ENCODE measurements around the gene SORD.
"Not testable (repeated sequence)": the region's sequence is repeated elsewhere in the genome, so short reads cannot be mapped to it uniquely, and the experiment has no call there.

Gene SORD

GRCh38 chr15:45024649-45025048 lies 1.7 kb downstream of the SORD start:
- DNase-seq (ENCODE audit: low read depth, low spot score), result not testable (repeated sequence)

DNA sequence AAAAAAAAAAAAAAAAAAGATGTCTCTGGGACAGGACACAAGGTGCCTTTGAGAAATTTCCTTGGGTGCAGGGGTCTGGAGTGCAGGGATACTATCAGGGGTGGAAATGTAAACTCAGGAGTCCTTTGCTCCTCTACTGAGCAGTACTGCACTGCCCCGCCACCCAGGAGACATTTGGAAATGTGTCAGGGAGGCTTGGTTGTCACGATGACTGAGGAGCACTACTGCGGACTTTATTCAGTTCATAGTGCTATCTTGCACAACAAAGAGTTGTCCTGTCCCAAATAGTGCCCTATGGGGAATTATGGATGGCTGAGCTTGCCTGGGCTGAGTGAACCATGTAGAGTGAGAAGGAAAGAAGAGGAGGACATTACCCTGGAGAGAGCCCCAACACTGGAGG lies 2.6 kb downstream of the SORD start:
- not testable (repeated sequence) for DNase-seq (ENCODE audit: low read depth, low spot score)

GRCh38 chr15:45026651-45027190 lies 3.7 kb downstream of the SORD start:
- no peak for DNase-seq (ENCODE audit: low read depth, low spot score)

DNA sequence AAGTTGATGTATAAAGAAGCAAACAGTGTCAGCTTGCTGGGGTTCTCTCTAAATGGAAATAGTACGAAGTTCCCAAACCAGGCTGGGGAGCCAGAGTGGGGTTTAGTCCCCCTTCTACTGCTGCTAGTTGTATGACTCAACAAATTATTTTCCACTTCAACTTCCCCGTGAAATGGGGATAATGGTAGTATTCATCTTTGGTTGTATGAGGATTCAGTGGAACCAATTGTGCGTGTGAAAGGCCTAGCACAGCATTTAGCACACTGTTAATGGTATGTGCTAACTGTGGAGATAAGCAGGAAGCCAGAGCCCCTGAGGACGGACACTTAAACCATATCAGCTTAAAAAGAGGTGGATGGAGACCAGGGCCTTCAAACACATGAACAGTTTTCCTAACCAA lies 4.2 kb downstream of the SORD start:
- DNase-seq (ENCODE audit: low read depth, low spot score), result no peak

DNA sequence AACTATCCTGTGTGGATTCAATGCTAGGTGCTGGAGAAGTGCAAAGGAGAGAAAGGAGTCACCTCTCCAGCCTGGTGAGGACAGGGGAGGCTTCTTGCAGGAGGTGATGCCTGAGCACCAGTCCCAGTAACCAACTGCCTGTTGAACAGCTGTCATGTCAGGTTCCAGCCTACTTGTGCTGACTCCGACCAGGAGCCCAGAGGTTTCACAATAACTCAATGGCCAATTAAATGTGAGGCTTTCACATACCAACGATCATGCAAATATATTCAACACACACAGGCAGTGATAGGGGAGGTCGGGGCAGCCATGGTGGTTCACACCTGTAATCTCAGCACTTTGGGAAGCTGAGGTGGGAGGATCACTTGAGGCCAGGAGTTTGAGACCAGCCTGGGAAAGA lies 7.7 kb downstream of the SORD start:
- DNase-seq (ENCODE audit: low read depth, low spot score), result no peak

- not testable (repeated sequence) for DNase-seq (ENCODE audit: low read depth, low spot score)
Measured at GRCh38 chr15:45031522-45032028, 8.6 kb downstream of the SORD start.

DNA sequence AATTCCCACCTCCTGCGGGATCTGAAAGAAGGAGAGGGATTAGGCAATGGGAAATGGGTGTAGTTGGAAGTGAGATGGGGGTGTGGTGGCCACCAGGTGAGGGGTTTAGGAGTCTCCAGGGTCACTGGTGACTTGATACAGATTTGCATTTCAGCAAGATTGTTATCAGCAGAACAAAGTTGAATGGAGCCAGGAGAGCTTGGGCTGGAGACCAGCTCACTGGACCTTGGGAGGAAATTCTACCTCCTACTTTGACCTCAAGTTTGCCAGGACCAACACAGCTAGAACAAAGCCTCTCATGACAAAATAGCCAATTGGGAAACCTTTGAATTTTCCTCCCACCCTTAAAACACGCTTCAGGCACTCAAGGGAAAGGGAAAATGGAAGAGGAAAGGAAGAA lies 9.5 kb downstream of the SORD start:
- DNase-seq (ENCODE audit: low read depth, low spot score), result not testable (repeated sequence)

DNA sequence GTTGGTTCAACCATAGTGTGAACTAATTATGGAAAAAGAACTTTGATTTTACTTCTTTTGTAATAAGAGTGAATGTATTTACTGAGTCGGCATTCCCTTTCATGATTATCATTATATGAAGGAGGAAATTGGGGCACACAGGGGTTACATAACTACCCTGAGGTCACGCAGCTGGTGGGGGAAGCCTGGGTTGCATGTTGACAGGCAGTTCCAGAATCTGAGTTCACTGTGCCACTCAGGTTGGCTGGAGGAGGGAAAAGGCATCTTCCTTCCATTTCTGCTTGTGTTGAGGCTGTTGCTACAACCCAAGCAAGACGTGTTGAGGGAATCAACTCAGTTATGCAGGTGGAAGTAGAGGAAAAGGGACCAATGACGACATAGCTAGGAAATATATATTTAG lies 11.1 kb downstream of the SORD start:
- DNase-seq (ENCODE audit: low read depth, low spot score), result not testable (repeated sequence)

DNA sequence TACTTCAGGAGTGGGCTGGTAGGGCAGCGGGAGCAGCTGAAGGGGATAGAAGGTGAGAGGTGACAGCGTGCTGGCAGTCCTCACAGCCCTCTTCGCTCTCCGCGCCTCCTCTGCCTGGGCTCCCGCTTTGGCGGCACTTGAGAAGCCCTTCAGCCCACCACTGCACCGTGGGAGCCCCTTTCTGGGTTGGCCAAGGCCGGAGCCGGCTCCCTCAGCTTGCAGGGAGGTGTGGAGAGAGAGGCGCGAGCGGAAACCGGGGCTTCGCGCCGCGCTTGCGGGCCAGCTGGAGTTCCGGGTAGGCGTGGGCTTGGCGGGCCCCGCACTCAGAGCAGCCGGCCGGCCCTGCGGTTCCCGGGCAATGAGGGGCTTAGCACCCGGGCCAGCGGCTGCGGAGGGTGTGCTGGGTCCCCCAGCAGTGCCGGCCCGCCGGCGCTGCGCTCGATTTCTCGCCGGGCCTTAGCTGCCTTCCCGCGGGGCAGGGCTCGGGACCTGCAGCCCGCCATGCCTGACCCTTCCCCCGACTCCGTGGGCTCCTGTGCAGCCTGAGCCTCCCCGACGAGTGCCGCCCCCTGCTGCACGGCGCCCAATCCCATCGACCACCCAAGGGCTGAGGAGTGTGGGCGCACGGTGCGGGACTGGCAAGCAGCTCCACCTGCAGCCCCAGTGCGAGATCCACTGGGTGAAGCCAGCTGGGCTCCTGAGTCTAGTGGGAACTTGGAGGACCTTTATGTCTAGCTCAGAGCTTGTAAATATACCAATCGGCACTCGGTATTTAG lies 11.8 kb downstream of the SORD start:
- DNase-seq (ENCODE audit: low read depth, low spot score), result not testable (repeated sequence)

DNA sequence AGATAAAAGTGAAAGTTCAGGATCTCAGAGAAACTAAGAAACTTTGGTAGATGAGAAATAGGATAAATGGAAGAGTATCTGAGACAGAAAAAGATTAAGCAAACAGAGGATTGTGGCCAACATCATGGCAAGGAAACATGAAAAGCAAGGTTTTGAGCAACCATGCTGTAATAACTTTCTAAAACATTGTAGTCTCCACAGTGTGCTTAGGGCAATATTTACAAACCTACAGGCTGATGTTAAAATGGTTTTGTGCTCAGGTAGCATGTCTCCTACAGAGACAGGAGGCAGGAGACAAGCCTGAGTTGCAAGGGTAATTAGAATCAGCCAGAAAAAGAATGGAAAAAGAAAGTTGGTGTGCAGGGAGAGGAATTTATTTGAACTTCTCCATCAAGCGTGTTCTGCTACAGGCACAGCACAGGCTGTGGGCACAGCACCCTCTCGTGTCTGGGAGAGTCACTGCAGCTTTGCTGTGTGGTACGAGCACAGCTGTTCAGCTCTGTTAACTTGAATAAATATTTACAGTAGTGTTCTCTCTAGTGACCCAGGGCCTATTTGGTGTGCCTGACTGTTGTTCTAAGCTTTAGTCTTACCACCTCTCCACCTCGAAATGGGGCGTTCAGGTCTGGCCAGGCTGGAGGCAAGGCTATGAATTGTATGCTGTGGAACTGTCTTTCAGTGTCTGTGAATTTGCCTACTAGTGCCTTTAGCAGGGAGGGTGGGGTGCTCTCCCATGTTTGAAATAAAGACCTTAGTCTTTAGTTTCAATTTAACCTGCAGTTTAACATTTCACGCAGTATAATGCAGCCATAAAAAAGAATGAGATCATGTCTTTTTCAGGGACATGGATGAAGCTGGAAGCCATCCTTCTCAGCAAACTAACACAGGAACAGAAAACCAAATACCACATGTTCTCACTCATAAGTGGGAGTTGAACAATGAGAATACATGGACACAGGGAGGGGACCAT lies 14.1 kb downstream of the SORD start:
- DNase-seq (ENCODE audit: low read depth, low spot score), result peak; percentile 63

- DNase-seq (ENCODE audit: low read depth, low spot score), result no peak
Measured at GRCh38 chr15:45037936-45038335, 14.9 kb downstream of the SORD start.

DNA sequence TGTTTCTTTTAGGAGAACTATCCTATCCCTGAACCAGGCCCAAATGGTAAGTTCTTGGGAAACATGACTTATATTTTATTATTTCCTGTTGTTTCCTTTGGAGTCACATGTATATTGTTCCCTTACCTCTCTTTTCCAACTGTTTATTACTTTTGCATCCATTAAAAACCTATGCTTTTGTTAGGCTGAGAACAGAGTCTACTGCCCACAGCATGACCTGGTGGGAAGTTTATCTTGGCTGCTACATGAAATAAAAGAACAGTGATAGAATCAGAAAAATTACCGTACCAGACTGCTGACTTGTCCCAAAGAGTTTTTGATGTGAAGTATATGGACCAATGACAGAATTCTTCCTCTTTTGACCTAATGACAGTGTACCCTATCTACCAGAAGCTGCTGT lies 17.4 kb downstream of the SORD start:
- not testable (repeated sequence) for DNase-seq (ENCODE audit: low read depth, low spot score)

GRCh38 chr15:45041538-45041937 lies 18.5 kb downstream of the SORD start:
- not testable (repeated sequence) for DNase-seq (ENCODE audit: low read depth, low spot score)

DNA sequence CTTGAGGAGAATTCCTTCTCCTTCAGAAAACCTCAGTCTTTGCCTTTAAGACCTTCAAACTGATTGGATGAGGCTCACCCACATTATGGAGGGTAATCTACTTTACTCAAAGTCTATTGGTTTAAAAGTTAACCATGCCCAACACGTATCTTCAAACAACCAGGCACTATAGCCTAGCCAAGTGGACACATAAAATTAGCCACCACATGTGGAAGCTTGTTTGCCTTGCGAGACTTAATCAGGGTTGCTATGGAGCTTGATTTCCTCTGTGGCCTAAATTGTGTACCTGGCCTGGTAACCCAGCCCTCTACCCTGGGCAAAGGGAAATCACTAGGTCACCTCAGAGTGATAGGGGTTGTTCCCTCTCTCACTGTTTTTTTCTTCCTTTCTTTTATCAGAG lies 19.9 kb downstream of the SORD start:
- DNase-seq (ENCODE audit: low read depth, low spot score), result not testable (repeated sequence)

DNA sequence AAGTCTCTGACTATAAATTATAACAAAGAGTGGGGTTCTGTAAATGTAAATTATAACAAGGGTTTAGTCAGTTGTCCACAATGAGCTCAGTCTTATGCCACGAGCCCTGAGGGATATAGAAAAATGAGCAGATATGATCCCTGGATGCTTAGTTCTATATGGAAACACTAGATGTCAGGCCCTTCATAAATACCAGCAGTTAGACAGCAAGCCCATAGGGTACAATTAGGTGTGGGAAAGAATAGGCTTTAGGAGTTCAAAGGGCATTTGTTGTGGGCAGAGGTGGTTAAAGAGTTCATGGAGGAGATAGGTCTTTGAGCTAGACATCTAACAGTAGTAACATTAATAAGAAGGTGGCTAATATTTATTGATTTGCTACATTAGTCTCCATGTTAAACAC lies 21.3 kb downstream of the SORD start:
- DNase-seq (ENCODE audit: low read depth, low spot score), result not testable (repeated sequence)

- DNase-seq (ENCODE audit: low read depth, low spot score), result not testable (repeated sequence)
Measured at GRCh38 chr15:45048449-45048793, 25.4 kb downstream of the SORD start.

DNA sequence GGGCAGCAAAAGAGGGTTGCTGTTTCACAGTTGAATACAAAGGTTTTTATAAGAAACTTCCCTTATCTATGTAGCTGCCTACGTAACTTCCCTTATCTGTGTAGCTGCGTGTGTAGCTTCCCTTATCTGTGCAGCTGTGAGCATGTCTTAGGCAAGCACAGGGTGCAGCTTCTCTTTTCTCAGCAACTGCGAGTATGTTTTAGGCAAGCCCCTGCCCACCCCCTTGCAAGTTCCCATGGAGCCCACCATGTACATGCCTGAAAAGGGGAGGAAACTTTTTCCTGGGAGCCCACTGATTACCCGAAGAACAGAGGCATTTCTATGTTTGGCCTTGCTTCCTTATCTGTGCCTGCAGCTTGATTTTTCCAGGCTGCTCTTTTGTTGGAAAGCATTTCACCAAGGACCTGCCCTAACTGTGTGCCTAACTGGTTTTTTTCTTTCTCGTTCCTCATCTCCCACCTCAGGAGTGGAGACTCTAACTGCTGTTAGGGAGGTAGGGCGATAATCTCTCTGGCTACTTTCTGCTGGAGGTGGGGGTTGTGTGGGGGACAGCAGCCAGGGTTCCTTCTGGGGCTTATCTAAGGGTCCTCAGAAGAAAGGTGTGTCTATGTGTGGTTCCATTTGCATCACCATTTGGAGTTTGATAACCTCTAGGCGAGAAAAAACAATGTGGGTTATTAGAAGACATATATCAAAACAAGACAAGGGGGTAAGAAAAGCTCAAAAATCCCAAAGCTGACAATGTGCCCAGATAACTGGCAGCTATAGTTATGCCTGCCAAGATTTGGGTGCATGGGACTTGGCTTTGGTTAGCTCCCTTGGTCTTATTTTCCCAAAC lies 26.0 kb downstream of the SORD start:
- no peak for DNase-seq (ENCODE audit: low read depth, low spot score)

GRCh38 chr15:45050587-45050986 lies 27.6 kb downstream of the SORD start:
- DNase-seq (ENCODE audit: low read depth, low spot score), result no peak

- not testable (repeated sequence) for DNase-seq (ENCODE audit: low read depth, low spot score)
Measured at GRCh38 chr15:45052676-45053075, 29.7 kb downstream of the SORD start.

- DNase-seq (ENCODE audit: low read depth, low spot score), result not testable (repeated sequence)
Measured at GRCh38 chr15:45058690-45059675, 36.0 kb downstream of the SORD start.

All from brain pericyte (primary cell).